Erythroblast (primary cell): ENCODE results near the gene CCNY.

Experiments used
- GATA1 ChIP-seq: IDR thresholded peaks from 2 replicates; pipeline ENCODE4 v1.6.1; 2011; ENCODE audit warnings: low read depth, mild to moderate bottlenecking, control low read depth, low read length, moderate library complexity
- POLR2A ChIP-seq: IDR thresholded peaks from 2 replicates; pipeline ENCODE4 v1.6.1; 2011; ENCODE audit warnings: mild to moderate bottlenecking, low read length

DNA sequence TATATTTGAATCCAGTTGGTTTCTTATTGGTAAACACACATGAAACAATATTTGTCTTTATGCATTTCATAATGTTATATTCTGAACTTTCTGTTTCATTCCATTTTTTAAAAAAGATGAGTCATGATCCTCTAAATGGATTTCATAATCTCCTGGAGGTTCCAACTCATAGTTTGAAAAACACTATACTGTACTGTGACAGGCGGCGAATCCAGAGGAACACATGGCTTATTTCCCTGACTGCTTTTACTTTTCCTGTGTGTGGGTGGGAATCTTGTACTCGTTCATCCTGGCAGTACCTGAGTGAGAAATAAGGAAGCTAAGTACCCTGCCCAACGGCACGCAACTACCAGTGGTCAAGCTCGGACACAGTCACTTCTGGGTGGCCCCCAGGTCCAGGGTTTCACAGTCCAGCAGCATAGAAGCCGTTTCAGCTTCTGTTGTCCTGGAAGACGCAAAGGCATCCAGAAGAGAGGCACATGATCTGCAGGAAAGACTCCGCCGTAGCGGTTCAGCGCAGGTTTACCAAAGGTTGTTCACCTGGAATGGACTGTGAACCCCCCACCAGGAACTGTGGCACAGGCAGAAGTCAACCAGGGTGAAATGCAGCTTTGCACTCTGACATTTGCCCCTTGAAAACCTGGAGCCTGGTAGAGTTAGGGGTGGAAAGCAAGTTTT, 117.7 kb downstream of the CCNY start:
- TF ChIP-seq POLR2A (no peak), GATA1 (no peak)
